Measurements from ENCODE around the gene SPATA32.

DNA sequence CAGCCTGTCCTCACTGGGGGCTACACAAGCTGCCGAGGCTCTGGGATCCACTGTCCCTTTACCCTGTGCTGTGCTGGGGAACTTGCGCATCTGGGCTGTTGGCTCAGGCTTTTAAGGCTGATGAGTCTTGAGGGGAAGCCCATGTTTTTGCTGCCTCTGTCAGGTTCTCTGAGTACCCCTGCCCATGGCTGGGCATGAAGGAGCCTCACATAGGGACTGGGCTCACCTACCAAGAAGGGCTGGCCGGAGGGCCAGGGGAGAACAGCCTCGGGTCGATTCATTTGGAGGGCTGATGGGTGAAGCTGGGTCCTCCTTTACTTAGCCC is 25.6 kb downstream of the SPATA32 start:
- TF ChIP-seq, protein P1, sequence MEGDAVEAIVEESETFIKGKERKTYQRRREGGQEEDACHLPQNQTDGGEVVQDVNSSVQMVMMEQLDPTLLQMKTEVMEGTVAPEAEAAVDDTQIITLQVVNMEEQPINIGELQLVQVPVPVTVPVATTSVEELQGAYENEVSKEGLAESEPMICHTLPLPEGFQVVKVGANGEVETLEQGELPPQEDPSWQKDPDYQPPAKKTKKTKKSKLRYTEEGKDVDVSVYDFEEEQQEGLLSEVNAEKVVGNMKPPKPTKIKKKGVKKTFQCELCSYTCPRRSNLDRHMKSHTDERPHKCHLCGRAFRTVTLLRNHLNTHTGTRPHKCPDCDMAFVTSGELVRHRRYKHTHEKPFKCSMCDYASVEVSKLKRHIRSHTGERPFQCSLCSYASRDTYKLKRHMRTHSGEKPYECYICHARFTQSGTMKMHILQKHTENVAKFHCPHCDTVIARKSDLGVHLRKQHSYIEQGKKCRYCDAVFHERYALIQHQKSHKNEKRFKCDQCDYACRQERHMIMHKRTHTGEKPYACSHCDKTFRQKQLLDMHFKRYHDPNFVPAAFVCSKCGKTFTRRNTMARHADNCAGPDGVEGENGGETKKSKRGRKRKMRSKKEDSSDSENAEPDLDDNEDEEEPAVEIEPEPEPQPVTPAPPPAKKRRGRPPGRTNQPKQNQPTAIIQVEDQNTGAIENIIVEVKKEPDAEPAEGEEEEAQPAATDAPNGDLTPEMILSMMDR (IDR thresholded peaks at IDR 0.05): no peak
- TF ChIP-seq POLR2A (IDR thresholded peaks at IDR 0.05): no peak
